ENCODE data around the gene SSBP4. TPM values are rescaled to one million over a fixed set of nuclear protein-coding genes. Genes with fewer than 3 reads are reported as not detected.

SSBP4 gene
- total RNA-seq, 1 experiment from 2014 or later: 46.2 TPM

GRCh38 chr19:18393836-18394235 is 25.4 kb upstream of the SSBP4 start:
- intact Hi-C loops (cut with micrococcal nuclease; ENCODE audit: unreplicated experiment): no loop called here
- Mint-ChIP-seq H3K9me3 (ENCODE audit: unreplicated experiment) (no peaks in the 10 kb centered on the region), H3K27me3 (ENCODE audit: insufficient read depth, unreplicated experiment) (no peaks in the 10 kb centered on the region), H3K4me1 (ENCODE audit: low read depth, unreplicated experiment) (no peaks in the 10 kb centered on the region), H3K27ac (ENCODE audit: unreplicated experiment) (no peak overlapping the region), H3K36me3 (ENCODE audit: insufficient read depth, unreplicated experiment) (peaks cover 25% of the 10 kb centered on the region), H3K4me3 (ENCODE audit: unreplicated experiment) (no peak overlapping the region)
- Histone ChIP-seq H3K27me3 (replicated peaks; ENCODE audit: control insufficient read depth, insufficient read depth, low read length) (no peaks in the 10 kb centered on the region), H3K36me3 (ENCODE audit: control insufficient read depth, insufficient read depth, low read length) (no peaks in the 10 kb centered on the region), H3K4me3 (ENCODE audit: low read depth, low read length) (no peak overlapping the region), H3K4me1 (no peaks in the 10 kb centered on the region), H3K9me3 (no peaks in the 10 kb centered on the region)
- no peak for DNase-seq
- TF ChIP-seq, protein P1, sequence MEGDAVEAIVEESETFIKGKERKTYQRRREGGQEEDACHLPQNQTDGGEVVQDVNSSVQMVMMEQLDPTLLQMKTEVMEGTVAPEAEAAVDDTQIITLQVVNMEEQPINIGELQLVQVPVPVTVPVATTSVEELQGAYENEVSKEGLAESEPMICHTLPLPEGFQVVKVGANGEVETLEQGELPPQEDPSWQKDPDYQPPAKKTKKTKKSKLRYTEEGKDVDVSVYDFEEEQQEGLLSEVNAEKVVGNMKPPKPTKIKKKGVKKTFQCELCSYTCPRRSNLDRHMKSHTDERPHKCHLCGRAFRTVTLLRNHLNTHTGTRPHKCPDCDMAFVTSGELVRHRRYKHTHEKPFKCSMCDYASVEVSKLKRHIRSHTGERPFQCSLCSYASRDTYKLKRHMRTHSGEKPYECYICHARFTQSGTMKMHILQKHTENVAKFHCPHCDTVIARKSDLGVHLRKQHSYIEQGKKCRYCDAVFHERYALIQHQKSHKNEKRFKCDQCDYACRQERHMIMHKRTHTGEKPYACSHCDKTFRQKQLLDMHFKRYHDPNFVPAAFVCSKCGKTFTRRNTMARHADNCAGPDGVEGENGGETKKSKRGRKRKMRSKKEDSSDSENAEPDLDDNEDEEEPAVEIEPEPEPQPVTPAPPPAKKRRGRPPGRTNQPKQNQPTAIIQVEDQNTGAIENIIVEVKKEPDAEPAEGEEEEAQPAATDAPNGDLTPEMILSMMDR (IDR thresholded peaks at IDR 0.05; ENCODE audit: insufficient read depth in 1 of 2, low read depth in 1 of 2, low read length in 1 of 2, severe bottlenecking in 1 of 2, unreplicated experiment in 1 of 2): no peak
- ChIA-PET POLR2A (no interaction called here), CTCF (no interaction called here)
- no TSS peak for BruUV-seq (replicated peaks)

DNA sequence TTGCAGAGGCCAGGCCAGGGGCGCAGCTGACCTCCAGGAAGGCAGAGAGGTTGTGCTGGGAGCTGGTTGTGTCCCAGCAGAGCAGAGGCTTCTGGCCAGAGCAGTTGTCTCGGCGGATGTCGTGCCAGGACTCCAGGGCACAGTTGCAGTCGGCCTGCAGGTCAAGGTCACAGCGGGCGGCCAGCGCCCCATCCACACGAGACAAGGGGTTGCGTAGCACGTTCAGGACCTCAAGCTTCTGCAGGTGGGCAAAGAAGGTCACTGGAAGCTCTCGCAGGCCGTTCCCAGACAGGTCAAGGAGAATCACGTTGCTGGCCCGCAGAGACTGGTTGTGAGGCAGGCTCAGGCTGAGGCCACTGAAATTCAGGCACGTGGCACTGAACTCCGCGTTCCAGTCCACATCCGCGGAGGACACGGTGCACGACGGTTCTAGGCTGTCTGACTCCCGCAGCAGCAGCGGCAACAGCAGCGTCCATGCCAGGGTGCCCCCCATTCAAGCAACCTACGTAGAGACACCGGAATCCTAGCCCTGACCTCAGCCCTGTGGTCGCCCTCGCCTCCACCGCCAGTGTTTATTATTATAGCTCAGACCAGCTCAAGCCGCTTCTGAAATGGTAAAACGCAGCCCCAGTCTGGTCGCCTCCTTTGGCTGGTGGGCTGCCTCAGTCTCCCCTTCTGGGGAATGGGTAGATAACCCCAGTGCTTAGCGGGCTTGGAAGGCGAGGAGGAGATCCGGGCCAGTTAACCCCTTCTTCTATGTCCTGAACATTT is 22.5 kb upstream of the SSBP4 start:
- intact Hi-C loops (cut with micrococcal nuclease; ENCODE audit: unreplicated experiment): no loop called here
- H3K27me3 Mint-ChIP-seq (ENCODE audit: insufficient read depth, unreplicated experiment): no peaks in the 10 kb centered on the region
- Histone ChIP-seq H3K27me3 (replicated peaks; ENCODE audit: control insufficient read depth, insufficient read depth, low read length) (no peaks in the 10 kb centered on the region), H3K4me3 (ENCODE audit: low read depth, low read length) (no peak overlapping the region), H3K4me1 (no peaks in the 10 kb centered on the region), H3K9me3 (no peaks in the 10 kb centered on the region), H3K36me3 (ENCODE audit: control insufficient read depth, insufficient read depth, low read length) (no peaks in the 10 kb centered on the region)
- no peaks in the 10 kb centered on the region for H3K36me3 Mint-ChIP-seq (ENCODE audit: insufficient read depth, unreplicated experiment)
- H3K27ac Mint-ChIP-seq (ENCODE audit: unreplicated experiment): no peak overlapping the region
- no TSS peak for BruUV-seq (replicated peaks)
- TF ChIP-seq, protein P1 (IDR thresholded peaks at IDR 0.05; ENCODE audit: insufficient read depth in 1 of 2, low read depth in 1 of 2, low read length in 1 of 2, severe bottlenecking in 1 of 2, unreplicated experiment in 1 of 2): no peak
- H3K4me1 Mint-ChIP-seq (ENCODE audit: low read depth, unreplicated experiment): peaks cover 2% of the 10 kb centered on the region
- ChIA-PET POLR2A (no interaction called here), CTCF (no interaction called here)
- H3K4me3 Mint-ChIP-seq (ENCODE audit: unreplicated experiment): no peak overlapping the region
- DNase-seq: no peak
- no peaks in the 10 kb centered on the region for H3K9me3 Mint-ChIP-seq (ENCODE audit: unreplicated experiment)

- Mint-ChIP-seq H3K9me3 (ENCODE audit: unreplicated experiment) (no peaks in the 10 kb centered on the region), H3K36me3 (ENCODE audit: insufficient read depth, unreplicated experiment) (no peaks in the 10 kb centered on the region), H3K4me1 (ENCODE audit: low read depth, unreplicated experiment) (peaks cover 11% of the 10 kb centered on the region), H3K27me3 (ENCODE audit: insufficient read depth, unreplicated experiment) (no peaks in the 10 kb centered on the region), H3K27ac (ENCODE audit: unreplicated experiment) (no peak within 1 kb of the TSS), H3K4me3 (ENCODE audit: unreplicated experiment) (no peak within 1 kb of the TSS)
- TF ChIP-seq, protein P1 (IDR thresholded peaks at IDR 0.05; ENCODE audit: insufficient read depth in 1 of 2, low read depth in 1 of 2, low read length in 1 of 2, severe bottlenecking in 1 of 2, unreplicated experiment in 1 of 2): no peak
- ChIA-PET POLR2A (no interaction called here), CTCF (interaction anchor here (1.3 kb wide), 1 partner anchor 11 kb away, joined by 10 read pairs; the partner anchor contains the start of gene GDF15)
- Histone ChIP-seq H3K4me1 (peaks cover 4% of the 10 kb centered on the region; the same call in 1 of the 2 replicates), H3K27me3 (replicated peaks; ENCODE audit: control insufficient read depth, insufficient read depth, low read length) (no peaks in the 10 kb centered on the region), H3K9me3 (no peaks in the 10 kb centered on the region), H3K36me3 (ENCODE audit: control insufficient read depth, insufficient read depth, low read length) (no peaks in the 10 kb centered on the region), H3K4me3 (ENCODE audit: low read depth, low read length) (no peak within 1 kb of the TSS)
- no peak for DNase-seq
- intact Hi-C loops (cut with micrococcal nuclease; ENCODE audit: unreplicated experiment): no loop called here
- no TSS peak for BruUV-seq (replicated peaks)
These were observed 21.7 kb upstream of the SSBP4 start, which contains the start of gene LRRC25 for GRCh38 chr19:18397242-18398202. Gene LRRC25, minus strand, starts transcription at chr19:18397622. Its CDS starts 659 bp downstream, at chr19:18396963.

Data from Caco-2 (cell line).